HEK293 (cell line): ENCODE results near the gene ELOVL6.

Experiments
- CTCF ChIA-PET: fragments of 350-600 bp; formaldehyde crosslinking; extraction: SDS; loops from one replicate; lab custom pipeline; 2021; ENCODE audit warnings: antibody characterized with exemption; lab: Yijun Ruan, JAX
- POLR2A ChIA-PET: fragments of 300-600 bp; formaldehyde crosslinking; extraction: SDS; loops from one replicate; lab custom pipeline; 2020; ENCODE audit warnings: antibody characterized with exemption, inconsistent platforms; lab: Yijun Ruan, JAX
- H3K27ac ChIP-seq: fragments of 200-500 bp; sonication (Bioruptor generic); 2 replicates; pipeline ENCODE4 v1.5.1; 2014; ENCODE audit warnings: low read depth, low read length, control low read depth, inconsistent platforms; ENCODE audit errors: extremely low read depth
- H3K36me3 ChIP-seq, 2 experiments: fragments of 200-500 bp in 1 of 2; sonication (Bioruptor generic) in 1 of 2; 1 replicate in 1 of 2; 2 replicates in 1 of 2; pipeline ENCODE4 v1.5.1; 2014 to 2017; ENCODE audit warnings: inconsistent platforms in 2 of 2, low read length in 2 of 2; ENCODE audit not compliant: control insufficient read depth in 2 of 2, insufficient read depth in 1 of 2
- H3K4me1 ChIP-seq: fragments of 200-500 bp; sonication (Bioruptor generic); 2 replicates; pipeline ENCODE4 v1.5.1; 2014; ENCODE audit warnings: mild to moderate bottlenecking, low read length, inconsistent platforms; ENCODE audit not compliant: control insufficient read depth, insufficient read depth
- H3K4me3 ChIP-seq: 2 replicates; pipeline ENCODE4 v1.5.1; 2011; ENCODE audit warnings: low read depth, mild to moderate bottlenecking, control low read depth, low read length, moderate library complexity
- H3K9me3 ChIP-seq: fragments of 200-500 bp; sonication (Bioruptor generic); 2 replicates; pipeline ENCODE4 v1.5.1; 2014; ENCODE audit warnings: low read depth, low read length, inconsistent platforms; ENCODE audit not compliant: control insufficient read depth, insufficient read depth
- KLF17 ChIP-seq: fragments of 450-650 bp; formaldehyde crosslinking; IDR thresholded peaks from 2 replicates; pipeline ENCODE4 v1.5.1; 2016; ENCODE audit warnings: missing biosample characterization, missing genetic modification characterization
- PRDM2 ChIP-seq: fragments of 450-650 bp; formaldehyde crosslinking; IDR thresholded peaks from 2 replicates; pipeline ENCODE4 v1.5.1; 2016; ENCODE audit warnings: missing biosample characterization, missing genetic modification characterization, borderline replicate concordance
- RBAK ChIP-seq: fragments of 450-650 bp; formaldehyde crosslinking; IDR thresholded peaks from 2 replicates; pipeline ENCODE4 v1.5.1; 2016; ENCODE audit warnings: missing biosample characterization, missing genetic modification characterization
- YY1 ChIP-seq: fragments of 450-650 bp; formaldehyde crosslinking; IDR thresholded peaks from 2 replicates; pipeline ENCODE4 v1.5.1; 2018; ENCODE audit warnings: missing biosample characterization, missing genetic modification characterization
- ZBTB49 ChIP-seq: fragments of 450-650 bp; formaldehyde crosslinking; IDR thresholded peaks from 2 replicates; pipeline ENCODE4 v1.5.1; 2016; ENCODE audit warnings: missing biosample characterization, missing genetic modification characterization, low read depth
- ZNF114 ChIP-seq: fragments of 450-650 bp; formaldehyde crosslinking; IDR thresholded peaks from 2 replicates; pipeline ENCODE4 v1.5.0; 2017; ENCODE audit warnings: missing biosample characterization, missing genetic modification characterization
- ZNF140 ChIP-seq: fragments of 450-650 bp; formaldehyde crosslinking; IDR thresholded peaks from 2 replicates; pipeline ENCODE4 v1.5.1; 2016; ENCODE audit warnings: missing biosample characterization, missing genetic modification characterization
- ZNF274 ChIP-seq, 2 experiments: fragments of 200-500 bp in 1 of 2; fragments of 450-650 bp in 1 of 2; sonication (Bioruptor generic) in 1 of 2; formaldehyde crosslinking in 1 of 2; IDR thresholded peaks; 2 replicates each; pipeline versions ENCODE4 v1.5.1 to v1.6.1; 2014 to 2016; ENCODE audit warnings: borderline replicate concordance in 1 of 2, inconsistent platforms in 1 of 2, low read length in 1 of 2, missing biosample characterization in 1 of 2, missing genetic modification characterization in 1 of 2
- ZNF280C ChIP-seq: fragments of 450-650 bp; formaldehyde crosslinking; IDR thresholded peaks from 2 replicates; pipeline ENCODE4 v1.5.1; 2016; ENCODE audit warnings: missing biosample characterization, missing genetic modification characterization
- ZNF335 ChIP-seq: fragments of 450-650 bp; formaldehyde crosslinking; conservative IDR thresholded peaks from 2 replicates; pipeline ENCODE4 v1.5.1; 2016; ENCODE audit warnings: missing biosample characterization, missing genetic modification characterization
- ZNF530 ChIP-seq: fragments of 450-650 bp; formaldehyde crosslinking; IDR thresholded peaks from 2 replicates; pipeline ENCODE4 v1.5.1; 2016; ENCODE audit warnings: low read depth, missing biosample characterization, missing genetic modification characterization
- ZNF692 ChIP-seq: fragments of 450-650 bp; formaldehyde crosslinking; IDR thresholded peaks from 2 replicates; pipeline ENCODE4 v1.5.1; 2016; ENCODE audit warnings: missing biosample characterization, missing genetic modification characterization
- ZNF704 ChIP-seq: fragments of 450-650 bp; formaldehyde crosslinking; IDR thresholded peaks from 2 replicates; pipeline ENCODE4 v1.5.1; 2016; ENCODE audit warnings: missing biosample characterization, missing genetic modification characterization
- ZNF707 ChIP-seq: fragments of 450-650 bp; formaldehyde crosslinking; IDR thresholded peaks from 2 replicates; pipeline ENCODE4 v1.5.1; 2016; ENCODE audit warnings: missing biosample characterization, missing genetic modification characterization
- ZNF76 ChIP-seq: fragments of 450-650 bp; formaldehyde crosslinking; IDR thresholded peaks from 2 replicates; pipeline ENCODE4; 2016; ENCODE audit warnings: low read depth, missing biosample characterization, missing genetic modification characterization, borderline replicate concordance
- ZNF843 ChIP-seq: fragments of 450-650 bp; formaldehyde crosslinking; IDR thresholded peaks from 2 replicates; pipeline ENCODE4 v1.5.1; 2016; ENCODE audit warnings: missing biosample characterization, missing genetic modification characterization
- ZSCAN18 ChIP-seq: fragments of 450-650 bp; formaldehyde crosslinking; IDR thresholded peaks from 2 replicates; pipeline ENCODE4 v1.5.1; 2016; ENCODE audit warnings: missing biosample characterization, missing genetic modification characterization

ELOVL6 gene

GRCh38 chr4:110138551-110138950 lies 59.9 kb downstream of the ELOVL6 start (continued):
- TF ChIP-seq ZBTB49 (tag by site-specific recombination), result no peak
- no peak for TF ChIP-seq ZNF140 (tag by site-specific recombination)
- no peak for TF ChIP-seq ZNF114
- no peak for TF ChIP-seq ZSCAN18
- no peak for TF ChIP-seq ZNF707

GRCh38 chr4:110137829-110138228 lies 60.6 kb downstream of the ELOVL6 start:
- no peak overlapping the region for H3K4me3 ChIP-seq
- 0 out of 2 replicates have a peak, but pooled peaks cover 7% of the 10 kb centered on the region for H3K4me1 ChIP-seq
- CTCF ChIA-PET, result interaction anchor here (0.6 to 0.8 kb wide), 3 partner anchors 52 to 184 kb away, joined by 3 to 5 read pairs (median 4); no protein-coding TSS in a partner anchor
- no peaks in the 10 kb centered on the region for H3K9me3 ChIP-seq
- POLR2A ChIA-PET, result no interaction called here
- no peaks in the 10 kb centered on the region for H3K36me3 ChIP-seq
- no peak overlapping the region for H3K27ac ChIP-seq
- TF ChIP-seq PRDM2 (tag by site-specific recombination) (no peak), ZNF692 (no peak), ZNF76 (no peak), YY1 (tag by site-specific recombination) (no peak), KLF17 (no peak), ZNF704 (tag by site-specific recombination) (no peak), ZNF280C (tag by site-specific recombination) (no peak), ZNF843 (no peak), ZNF530 (tag by site-specific recombination) (no peak), RBAK (no peak), ZNF274 (IDR thresholded peaks at IDR 0.05; ENCODE audit: low read length) (no peak), ZNF274 (tag by site-specific recombination; IDR thresholded peaks at IDR 0.05; ENCODE audit: borderline replicate concordance) (no peak), ZNF335 (tag by site-specific recombination) (no peak)
